Ammon's horn (tissue), 1 donor: ENCODE data around the gene CDC37L1.
"Not testable (repeated sequence)": the region's sequence is repeated elsewhere in the genome, so short reads cannot be mapped to it uniquely, and the experiment has no call there.

Source experiments
- DNase-seq: peaks from one replicate; pipeline ENCODE4 v3.0.0-alpha.2; 2016; ENCODE audit warnings: low spot score

Gene CDC37L1

GRCh38 chr9:4754530-4754929 lies 75.2 kb downstream of the CDC37L1 start:
- DNase-seq = not testable (repeated sequence)

- no peak for DNase-seq
These were observed 75.7 kb downstream of the CDC37L1 start for GRCh38 chr9:4755026-4755609.

- DNase-seq = no peak
These were observed 77.1 kb downstream of the CDC37L1 start for GRCh38 chr9:4756420-4756819.
